Thoracic aorta (tissue), 2 donors: Measurements from ENCODE around the gene MED31. TPM values are rescaled to one million over a fixed set of nuclear protein-coding genes. Genes with fewer than 3 reads are reported as not detected.

Experiments
- ATAC-seq: fragments of 150-250 bp; one replicate; pipeline ENCODE4 v1.8.0; 2017; ENCODE audit warnings: low read depth; ENCODE audit not compliant: insufficient number of reproducible peaks, low FRiP score
- DNase-seq: peaks from one replicate; pipeline ENCODE4 v3.0.0-alpha.2; 2020; ENCODE audit warnings: low spot score
- H3K27ac ChIP-seq, 2 donors: fragments of 200-600 bp; sonication (generic); 1 replicate in 1 of 2; 2 replicates in 1 of 2; pipeline ENCODE4 v1.5.1; 2016; ENCODE audit warnings: mild to moderate bottlenecking in 2 of 2, moderate library complexity in 2 of 2
- H3K27me3 ChIP-seq: fragments of 200-600 bp; sonication (generic); replicated peaks from 2 replicates; pipeline ENCODE4 v1.6.0; 2016; ENCODE audit warnings: mild to moderate bottlenecking; ENCODE audit not compliant: insufficient read depth
- H3K36me3 ChIP-seq: fragments of 200-600 bp; sonication (generic); one replicate; pipeline ENCODE4 v1.5.1; 2016
- H3K4me1 ChIP-seq, 2 donors: fragments of 200-600 bp; sonication (generic); 1 replicate in 1 of 2; 2 replicates in 1 of 2; pipeline versions ENCODE4 v1.5.1 to v1.6.0; 2016; ENCODE audit warnings: low read depth in 2 of 2, mild to moderate bottlenecking in 1 of 2; ENCODE audit not compliant: control insufficient read depth in 1 of 2
- H3K4me3 ChIP-seq: fragments of 200-600 bp; sonication (generic); 2 replicates; pipeline ENCODE4 v1.5.1; 2016; ENCODE audit warnings: mild to moderate bottlenecking
- H3K9me3 ChIP-seq: fragments of 200-600 bp; sonication (generic); 2 replicates; pipeline ENCODE4 v1.5.1; 2016
- total RNA-seq, 2 donors: library from RNA; depleted of rRNA; stranded (reverse); fragments of >200 nt; gene quantifications; one replicate each; pipeline versions ENCODE4 v1.1.0 to v1.2.3, GENCODE V29; 2016
- TF ChIP-seq, protein P1 (sequence below): fragments of 200-600 bp; sonication (generic); IDR thresholded peaks from one replicate; pipeline ENCODE4 v1.5.1; 2019; ENCODE audit warnings: antibody characterized with exemption

Gene MED31
- total RNA-seq, 2 donors from 2014 or later, result 4.7 to 21.3 TPM

DNA sequence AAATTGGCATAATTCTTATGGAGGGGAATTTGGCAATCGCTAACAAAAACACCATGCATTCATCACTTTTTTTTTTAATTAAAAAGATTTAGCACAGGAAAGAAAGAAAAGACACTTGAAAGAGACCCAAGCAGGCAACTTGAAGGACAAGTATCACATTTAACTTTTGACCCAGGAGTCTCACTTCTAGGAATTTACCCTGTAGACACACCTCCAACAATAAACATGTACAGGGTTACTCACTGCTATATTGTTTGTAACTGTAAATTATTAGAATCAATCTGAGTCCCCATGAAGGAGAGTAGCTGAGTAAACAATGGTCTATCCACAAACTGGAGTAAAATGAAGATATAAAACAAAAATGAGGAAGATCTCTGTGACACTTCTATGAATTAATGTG lies 21.0 kb downstream of the MED31 start:
- ATAC-seq, result no peak
- no peaks in the 10 kb centered on the region for H3K9me3 ChIP-seq
- no peaks in the 10 kb centered on the region for H3K27me3 ChIP-seq
- H3K4me3 ChIP-seq, result no peak overlapping the region
- TF ChIP-seq, protein P1, sequence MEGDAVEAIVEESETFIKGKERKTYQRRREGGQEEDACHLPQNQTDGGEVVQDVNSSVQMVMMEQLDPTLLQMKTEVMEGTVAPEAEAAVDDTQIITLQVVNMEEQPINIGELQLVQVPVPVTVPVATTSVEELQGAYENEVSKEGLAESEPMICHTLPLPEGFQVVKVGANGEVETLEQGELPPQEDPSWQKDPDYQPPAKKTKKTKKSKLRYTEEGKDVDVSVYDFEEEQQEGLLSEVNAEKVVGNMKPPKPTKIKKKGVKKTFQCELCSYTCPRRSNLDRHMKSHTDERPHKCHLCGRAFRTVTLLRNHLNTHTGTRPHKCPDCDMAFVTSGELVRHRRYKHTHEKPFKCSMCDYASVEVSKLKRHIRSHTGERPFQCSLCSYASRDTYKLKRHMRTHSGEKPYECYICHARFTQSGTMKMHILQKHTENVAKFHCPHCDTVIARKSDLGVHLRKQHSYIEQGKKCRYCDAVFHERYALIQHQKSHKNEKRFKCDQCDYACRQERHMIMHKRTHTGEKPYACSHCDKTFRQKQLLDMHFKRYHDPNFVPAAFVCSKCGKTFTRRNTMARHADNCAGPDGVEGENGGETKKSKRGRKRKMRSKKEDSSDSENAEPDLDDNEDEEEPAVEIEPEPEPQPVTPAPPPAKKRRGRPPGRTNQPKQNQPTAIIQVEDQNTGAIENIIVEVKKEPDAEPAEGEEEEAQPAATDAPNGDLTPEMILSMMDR, result no peak
- H3K36me3 ChIP-seq, result peaks cover 10% of the 10 kb centered on the region
- no peak overlapping the region for H3K27ac ChIP-seq
- DNase-seq, result no peak
- H3K4me1 ChIP-seq, result no peaks in the 10 kb centered on the region

GRCh38 chr17:6627019-6627418 lies 24.4 kb downstream of the MED31 start:
- TF ChIP-seq, protein P1, result no peak
- ATAC-seq (no peak), DNase-seq (no peak)
- no peak overlapping the region for H3K4me3 ChIP-seq
- peaks cover 10% of the 10 kb centered on the region for H3K36me3 ChIP-seq
- H3K9me3 ChIP-seq, result no peaks in the 10 kb centered on the region
- no peaks in the 10 kb centered on the region for H3K4me1 ChIP-seq
- no peaks in the 10 kb centered on the region for H3K27me3 ChIP-seq
- H3K27ac ChIP-seq, result no peak overlapping the region

- TF ChIP-seq, protein P1, result no peak
- Histone ChIP-seq H3K27me3 (no peaks in the 10 kb centered on the region), H3K9me3 (no peaks in the 10 kb centered on the region), H3K36me3 (peaks cover 10% of the 10 kb centered on the region), H3K4me1 (no peaks in the 10 kb centered on the region), H3K27ac (no peak overlapping the region), H3K4me3 (no peak overlapping the region)
- ATAC-seq (no peak), DNase-seq (no peak)
These were observed 24.8 kb downstream of the MED31 start for GRCh38 chr17:6626616-6627015.

GRCh38 chr17:6623941-6624340 lies 27.5 kb downstream of the MED31 start:
- Histone ChIP-seq H3K36me3 (peaks cover 13% of the 10 kb centered on the region), H3K9me3 (no peaks in the 10 kb centered on the region), H3K4me3 (no peak overlapping the region), H3K27me3 (no peaks in the 10 kb centered on the region), H3K27ac (no peak overlapping the region), H3K4me1 (no peaks in the 10 kb centered on the region)
- DNase-seq, result no peak
- TF ChIP-seq, protein P1, result no peak
- no peak for ATAC-seq

DNA sequence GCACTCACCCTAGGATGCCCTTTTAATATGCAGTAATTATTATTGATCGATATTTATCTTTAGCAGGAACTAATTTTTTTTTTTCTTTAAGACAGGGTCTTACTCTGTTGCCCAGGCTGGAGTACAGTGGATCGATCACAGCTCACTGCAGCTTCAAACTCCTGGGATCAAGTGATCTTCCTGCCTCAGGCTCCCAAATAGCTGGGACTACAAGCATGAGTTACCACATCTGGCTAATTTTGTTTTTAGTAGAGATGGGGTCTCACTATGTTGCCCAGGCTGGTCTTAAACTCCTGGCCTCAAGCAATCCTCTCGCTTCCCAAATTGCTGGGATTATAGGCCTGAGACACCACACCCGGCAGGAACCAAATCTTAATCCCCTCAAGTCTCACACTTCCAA lies 40.2 kb downstream of the MED31 start:
- ATAC-seq (no peak), DNase-seq (no peak)
- Histone ChIP-seq H3K4me1 (no peaks in the 10 kb centered on the region), H3K4me3 (no peak overlapping the region), H3K9me3 (no peaks in the 10 kb centered on the region), H3K27me3 (no peaks in the 10 kb centered on the region), H3K27ac (no peak overlapping the region), H3K36me3 (peaks cover 31% of the 10 kb centered on the region)
- TF ChIP-seq, protein P1, result no peak
